ELR (cell line): ENCODE measurements around the gene SYVN1.
"Not testable (repeated sequence)": the region's sequence is repeated elsewhere in the genome, so short reads cannot be mapped to it uniquely, and the experiment has no call there.

Experiments used
- DNase-seq: peaks from one replicate; pipeline ENCODE4 v3.0.0-alpha.2; 2015; ENCODE audit warnings: low read depth

The SYVN1 gene

GRCh38 chr11:65127473-65128181 lies 6.7 kb downstream of the SYVN1 start:
- DNase-seq, result no peak

GRCh38 chr11:65126624-65127274 lies 7.6 kb downstream of the SYVN1 start:
- no peak for DNase-seq

- DNase-seq, result no peak
Observed at GRCh38 chr11:65125197-65126056, 8.9 kb downstream of the SYVN1 start.

GRCh38 chr11:65124480-65125196 lies 9.7 kb downstream of the SYVN1 start:
- DNase-seq, result no peak

GRCh38 chr11:65121865-65122696 lies 12.2 kb downstream of the SYVN1 start, which contains the start of the genes FAU and MRPL49:
Gene FAU (minus strand): TSS chr11:65122134. CDS start chr11:65121813, 321 bp downstream.
Gene MRPL49 (plus strand): TSS chr11:65122321. CDS start chr11:65122347, 26 bp downstream.
- DNase-seq, result peak; percentile 98

GRCh38 chr11:65121447-65121864 lies 12.9 kb downstream of the SYVN1 start:
- DNase-seq, result peak; percentile 39

- DNase-seq, result no peak
Observed at GRCh38 chr11:65120831-65121230, 13.5 kb downstream of the SYVN1 start.

- DNase-seq, result no peak
Observed at GRCh38 chr11:65119670-65119995, 14.7 kb downstream of the SYVN1 start.

GRCh38 chr11:65118891-65119669 lies 15.2 kb downstream of the SYVN1 start:
- DNase-seq, result not testable (repeated sequence)

- no peak for DNase-seq
Observed at GRCh38 chr11:65118097-65118837, 16.1 kb downstream of the SYVN1 start.

GRCh38 chr11:65117206-65118096 lies 16.9 kb downstream of the SYVN1 start, which contains the start of gene ZNHIT2:
Gene ZNHIT2 (minus strand): TSS chr11:65117701. CDS start chr11:65117653, 48 bp downstream.
- DNase-seq, result peak; percentile 99

GRCh38 chr11:65116370-65117205 lies 17.7 kb downstream of the SYVN1 start:
- peak; percentile 74 for DNase-seq

GRCh38 chr11:65115361-65116082 lies 18.8 kb downstream of the SYVN1 start:
- DNase-seq, result no peak

- DNase-seq, result no peak
Observed at GRCh38 chr11:65114538-65115171, 19.7 kb downstream of the SYVN1 start.

GRCh38 chr11:65113839-65114238 lies 20.5 kb downstream of the SYVN1 start:
- DNase-seq, result no peak

GRCh38 chr11:65113361-65113756 lies 21.0 kb downstream of the SYVN1 start:
- peak; percentile 15 for DNase-seq
